ENCODE measurements around the gene MAP2K6.
"Not testable (repeated sequence)": the region's sequence is repeated elsewhere in the genome, so short reads cannot be mapped to it uniquely, and the experiment has no call there.

The MAP2K6 gene

GRCh38 chr17:69460963-69461922, 46.7 kb downstream of the MAP2K6 start:
- DNase-seq, result no peak

- no peak for DNase-seq
Measured at GRCh38 chr17:69461951-69462369, 47.5 kb downstream of the MAP2K6 start.

- DNase-seq, result no peak
Measured at GRCh38 chr17:69462882-69463281, 48.4 kb downstream of the MAP2K6 start.

GRCh38 chr17:69466451-69466850, 52.0 kb downstream of the MAP2K6 start:
- no peak for DNase-seq

- no peak for DNase-seq
Measured at GRCh38 chr17:69466905-69467667, 52.6 kb downstream of the MAP2K6 start.

GRCh38 chr17:69468207-69468606, 53.7 kb downstream of the MAP2K6 start:
- no peak for DNase-seq

- DNase-seq, result no peak
Measured at GRCh38 chr17:69470702-69471101, 56.2 kb downstream of the MAP2K6 start.

GRCh38 chr17:69471406-69471805, 56.9 kb downstream of the MAP2K6 start:
- no peak for DNase-seq

- no peak for DNase-seq
Measured at GRCh38 chr17:69473841-69474831, 59.6 kb downstream of the MAP2K6 start.

- no peak for DNase-seq
Measured at GRCh38 chr17:69477204-69477902, 62.9 kb downstream of the MAP2K6 start.

- DNase-seq, result no peak
Measured at GRCh38 chr17:69477903-69478266, 63.4 kb downstream of the MAP2K6 start.

- no peak for DNase-seq
Measured at GRCh38 chr17:69478916-69479315, 64.4 kb downstream of the MAP2K6 start.

GRCh38 chr17:69479756-69480155, 65.3 kb downstream of the MAP2K6 start:
- not testable (repeated sequence) for DNase-seq

- no peak for DNase-seq
Measured at GRCh38 chr17:69480245-69480644, 65.7 kb downstream of the MAP2K6 start.

- DNase-seq, result no peak
Measured at GRCh38 chr17:69485251-69485661, 70.8 kb downstream of the MAP2K6 start.

- no peak for DNase-seq
Measured at GRCh38 chr17:69485901-69486643, 71.6 kb downstream of the MAP2K6 start.

- no peak for DNase-seq
Measured at GRCh38 chr17:69486779-69487637, 72.5 kb downstream of the MAP2K6 start.

GRCh38 chr17:69489313-69489712, 74.8 kb downstream of the MAP2K6 start:
- DNase-seq, result no peak

- no peak for DNase-seq
Measured at GRCh38 chr17:69492410-69493071, 78.0 kb downstream of the MAP2K6 start.

- no peak for DNase-seq
Measured at GRCh38 chr17:69495787-69496186, 81.3 kb downstream of the MAP2K6 start.

Data from GOT3 (cell line).